ENCODE measurements around the gene ARHGEF5. TPM values are rescaled to one million over a fixed set of nuclear protein-coding genes. Genes with fewer than 3 reads are reported as not detected.

ARHGEF5 gene
- total and polyA plus RNA-seq, 2 of the 4 experiments (the other 2 are of a cell fraction), result under 0.01 to 0.19 TPM

GRCh38 chr7:144410441-144410840 lies 55.2 kb downstream of the ARHGEF5 start:
- Histone ChIP-seq H3K27me3 (ENCODE audit: control insufficient read depth, insufficient read depth, low read length) (no peaks in the 10 kb centered on the region), H3K27ac (ENCODE audit: insufficient read depth, low read length) (no peak overlapping the region), H2BK15ac (ENCODE audit: low read depth, low read length) (no peak overlapping the region), H2AFZ (replicated peaks; ENCODE audit: low read length, poor library complexity) (no peak overlapping the region), H3K56ac (ENCODE audit: extremely low read depth, insufficient read depth, low read length) (no peak overlapping the region), H3K4ac (ENCODE audit: low read depth, low read length) (no peak overlapping the region), H2AK9ac (replicated peaks; ENCODE audit: low read depth, low read length, poor library complexity) (no peak overlapping the region), H2BK120ac (ENCODE audit: low read depth, low read length) (no peak overlapping the region), H3K79me1 (ENCODE audit: low read depth in 1 of 2, low read length in 2 of 2) (no peaks in the 10 kb centered on the region), H4K91ac (ENCODE audit: insufficient read depth, low read depth, low read length) (no peak overlapping the region), H3K36me3 (ENCODE audit: control insufficient read depth, insufficient read depth, low read length) (no peaks in the 10 kb centered on the region), H4K5ac (ENCODE audit: low read depth, low read length) (no peak overlapping the region), H3K4me2 (ENCODE audit: low read depth, low read length) (no peak overlapping the region), H4K8ac (ENCODE audit: low read depth in 2 of 2, low read length in 2 of 2) (no peak overlapping the region), H3K14ac (replicated peaks; ENCODE audit: low read depth, low read length) (no peak overlapping the region), H2AK5ac (ENCODE audit: low read depth, low read length) (no peak overlapping the region), H3K23ac (ENCODE audit: low read depth, low read length) (no peak overlapping the region), H3K18ac (ENCODE audit: low read depth, low read length) (no peak overlapping the region), H4K20me1 (ENCODE audit: insufficient read depth, low read length) (no peaks in the 10 kb centered on the region), H3K9ac (ENCODE audit: low read depth, low read length) (no peak overlapping the region), H3K9me1 (ENCODE audit: insufficient read depth, low read length) (no peaks in the 10 kb centered on the region), H2BK5ac (ENCODE audit: low read depth, low read length, poor library complexity, severe bottlenecking) (no peak overlapping the region), H3K4me1 (ENCODE audit: control insufficient read depth, insufficient read depth, low read length) (no peaks in the 10 kb centered on the region), H2BK20ac (ENCODE audit: low read depth, low read length) (no peak overlapping the region), H3K9me3 (ENCODE audit: control insufficient read depth, insufficient read depth, low read length) (0 out of 2 replicates have a peak, but pooled peaks cover under 1% of the 10 kb centered on the region), H3K4me3 (ENCODE audit: insufficient read depth, low read depth, low read length) (no peak overlapping the region)
- CTCF ChIA-PET, result no interaction called here
- WGBS, 2 experiments (ENCODE audit: extremely low coverage in 2 of 2, insufficient read length in 1 of 2), result 0% methylated on average over 2 of the region's 4 CpGs; no CpG with 5 or more reads in 1 of the 2 experiments
- dilution Hi-C loops (cut with HindIII; ENCODE audit: low sequenced_read_pairs, unreplicated experiment), result no loop called here
- intact Hi-C loops (cut with micrococcal nuclease), result no loop called here
- no peak for ATAC-seq (ENCODE audit: low read depth)
- no peak for DNase-seq
- TF ChIP-seq USF2 (IDR thresholded peaks at IDR 0.05; ENCODE audit: low read depth, low read length) (no peak), MXI1 (IDR thresholded peaks at IDR 0.05; ENCODE audit: borderline replicate concordance, low read depth, low read length) (no peak), MAZ (IDR thresholded peaks at IDR 0.05; ENCODE audit: borderline replicate concordance, low read depth, low read length) (no peak), CHD1 (IDR thresholded peaks at IDR 0.05; ENCODE audit: low read depth, low read length) (no peak), RFX5 (IDR thresholded peaks at IDR 0.05; ENCODE audit: low read depth, low read length) (no peak), ELK1 (IDR thresholded peaks at IDR 0.05; ENCODE audit: borderline replicate concordance, low read depth, low read length) (no peak), SMC3 (IDR thresholded peaks at IDR 0.05; ENCODE audit: low read depth, low read length) (no peak), CTCF (conservative IDR thresholded peaks at IDR 0.05; ENCODE audit: low read depth, low read length) (no peak), BHLHE40 (IDR thresholded peaks at IDR 0.05; ENCODE audit: low read depth, low read length) (no peak), FOS (IDR thresholded peaks at IDR 0.05; ENCODE audit: low read depth, low read length) (no peak), CEBPB (IDR thresholded peaks at IDR 0.05; ENCODE audit: low read depth, low read length) (no peak), RAD21 (IDR thresholded peaks at IDR 0.05; ENCODE audit: low read length) (no peak)
- BruUV-seq (replicated peaks), result no TSS peak
- in situ Hi-C loops (cut with MboI; ENCODE audit: low sequenced_read_pairs), result no loop called here
- POLR2A ChIA-PET (ENCODE audit: unreplicated experiment), result no interaction called here

All from IMR-90 (cell line).